B cell (primary cell): ENCODE data around the gene PCDHA9. TPM values are rescaled to one million over a fixed set of nuclear protein-coding genes. Genes with fewer than 3 reads are reported as not detected.
"Not testable (repeated sequence)": the region's sequence is repeated elsewhere in the genome, so short reads cannot be mapped to it uniquely, and the experiment has no call there.

ENCODE experiments used
- ATAC-seq: fragments of 200-7000 bp; cut with Tn5 transposase; one replicate; pipeline ENCODE4 v1.10.0; 2021; ENCODE audit warnings: low read depth, mild to moderate bottlenecking, moderate number of reproducible peaks, moderate library complexity
- CTCF ChIA-PET: fragments of 350-600 bp; sonication (Branson Sonifier 250); formaldehyde crosslinking; loops from one replicate; lab custom pipeline; 2021; ENCODE audit warnings: antibody characterized with exemption, inconsistent platforms; lab: Charles Lee
- POLR2A ChIA-PET: fragments of 350-600 bp; sonication (Branson Sonifier 250); formaldehyde crosslinking; loops from one replicate; lab custom pipeline; 2021; ENCODE audit warnings: antibody characterized with exemption; lab: Charles Lee
- DNase-seq: peaks from one replicate; pipeline ENCODE4 v3.0.0; 2013
- H2AFZ ChIP-seq: 2 replicates; pipeline ENCODE4 v1.6.1; 2012; ENCODE audit warnings: mild to moderate bottlenecking, low read depth, low read length; ENCODE audit not compliant: insufficient read depth, poor library complexity, severe bottlenecking
- H3K27ac ChIP-seq, 2 donors: 1 replicate in 1 of 2; 2 replicates in 1 of 2; pipeline ENCODE4 v1.5.1; 2012 to 2013; ENCODE audit warnings: low read length in 2 of 2, mild to moderate bottlenecking in 2 of 2, moderate library complexity in 1 of 2
- H3K27me3 ChIP-seq, 4 experiments: fragments of 200-600 bp in 1 of 4; sonication (generic) in 1 of 4; replicated peaks in 1 of 4; 1 replicate in 2 of 4; 2 replicates in 2 of 4; pipeline versions ENCODE4 v1.6.1 to v1.7.0; 2013 to 2016; ENCODE audit warnings: low read length in 3 of 4, mild to moderate bottlenecking in 2 of 4, mixed read lengths in 1 of 4, moderate library complexity in 1 of 4; ENCODE audit not compliant: insufficient read depth in 4 of 4, control insufficient read depth in 3 of 4; ENCODE audit errors: control extremely low read depth in 1 of 4
- H3K36me3 ChIP-seq, 2 experiments: replicated peaks in 1 of 2; 1 replicate in 1 of 2; 2 replicates in 1 of 2; pipeline versions ENCODE4 v1.6.1 to v1.7.1; 2013; ENCODE audit warnings: low read length in 1 of 2; ENCODE audit not compliant: insufficient read depth in 2 of 2, control insufficient read depth in 1 of 2; ENCODE audit errors: control extremely low read depth in 1 of 2, extremely low read depth in 1 of 2
- H3K4me1 ChIP-seq, 2 donors: fragments of 200-600 bp in 1 of 2; sonication (generic) in 1 of 2; 1 replicate in 1 of 2; 2 replicates in 1 of 2; pipeline versions ENCODE4 v1.5.1 to v1.6.1; 2013 to 2017; ENCODE audit warnings: low read length in 2 of 2; ENCODE audit not compliant: control insufficient read depth in 2 of 2, insufficient read depth in 2 of 2
- H3K4me2 ChIP-seq: replicated peaks from 2 replicates; pipeline ENCODE3; 2012; ENCODE audit warnings: mild to moderate bottlenecking, low read depth, low read length; ENCODE audit not compliant: poor library complexity, severe bottlenecking
- H3K4me3 ChIP-seq, 5 experiments: fragments of 200-600 bp in 1 of 5; sonication (generic) in 1 of 5; 1 replicate in 3 of 5; 2 replicates in 2 of 5; pipeline versions ENCODE4 v1.5.1 to v1.7.0; 2011 to 2016; ENCODE audit warnings: low read length in 4 of 5, mild to moderate bottlenecking in 4 of 5, low read depth in 2 of 5, control low read depth in 1 of 5, moderate library complexity in 1 of 5; ENCODE audit not compliant: insufficient read depth in 1 of 5; ENCODE audit errors: control extremely low read depth in 1 of 5, extremely low read depth in 1 of 5
- H3K79me2 ChIP-seq: fragments of 200-600 bp; sonication (generic); one replicate; pipeline ENCODE4 v1.6.0; 2016; ENCODE audit warnings: low read length; ENCODE audit not compliant: control insufficient read depth, insufficient read depth
- H3K9ac ChIP-seq: fragments of 200-600 bp; sonication (generic); 2 replicates; pipeline ENCODE4 v1.6.1; 2017; ENCODE audit warnings: mild to moderate bottlenecking, low read length, moderate library complexity
- H3K9me3 ChIP-seq, 3 donors: one replicate each; pipeline versions ENCODE4 v1.6.1 to v1.7.1; 2013; ENCODE audit warnings: low read length in 2 of 3; ENCODE audit not compliant: control insufficient read depth in 2 of 3, insufficient read depth in 1 of 3; ENCODE audit errors: control extremely low read depth in 1 of 3
- H4K20me1 ChIP-seq: 2 replicates; pipeline ENCODE4 v1.6.0; 2012; ENCODE audit warnings: mild to moderate bottlenecking, low read length; ENCODE audit not compliant: insufficient read depth, control insufficient read depth, poor library complexity, severe bottlenecking
- H3K27ac Mint-ChIP-seq: one replicate; pipeline ENCODE4 v1.8.0; 2021; ENCODE audit warnings: mixed read lengths
- H3K27me3 Mint-ChIP-seq: one replicate; pipeline ENCODE4 v1.8.0; 2021; ENCODE audit warnings: mixed read lengths
- H3K4me1 Mint-ChIP-seq: one replicate; pipeline ENCODE4 v1.8.0; 2021; ENCODE audit warnings: mixed read lengths
- H3K4me3 Mint-ChIP-seq: one replicate; pipeline ENCODE4 v1.8.0; 2021; ENCODE audit warnings: mixed read lengths
- H3K9me3 Mint-ChIP-seq: one replicate; pipeline ENCODE4 v1.8.0; 2022; ENCODE audit warnings: mixed read lengths; ENCODE audit not compliant: insufficient read depth
- EZH2 ChIP-seq: IDR thresholded peaks from 2 replicates; pipeline ENCODE4 v1.6.1; 2012; ENCODE audit warnings: borderline replicate concordance, low read depth, mild to moderate bottlenecking, moderate library complexity, low read length; ENCODE audit not compliant: insufficient read depth, poor library complexity, severe bottlenecking
- WGBS: methylation state at CpG from one replicate; pipeline ENCODE4 v1.1.5; 2013; ENCODE audit warnings: missing lambda C conversion rate; ENCODE audit not compliant: insufficient coverage; 5-methylcytosine and 5-hydroxymethylcytosine counted together
- intact Hi-C: fragments of 100-400 bp; cut with micrococcal nuclease; formaldehyde crosslinking; loops from one replicate; pipeline ENCODE4 v1.10.0; 2022
- polyA plus RNA-seq: library from polyadenylated mRNA; depleted of rRNA; stranded (reverse); fragments of >200 nt; gene quantifications from 2 replicates; pipeline ENCODE4 v1.2.3, GENCODE V29; 2012
- total RNA-seq, 2 donors: library from RNA; stranded (reverse); fragments of 120-200 nt in 1 of 2; gene quantifications; 1 replicate in 1 of 2; 2 replicates in 1 of 2; pipeline versions ENCODE4 v1.2.3 to v1.2.4, GENCODE V29; 2013 to 2022
- TF ChIP-seq, protein P1 (sequence below): fragments of 200-600 bp; IDR thresholded peaks from one replicate; pipeline ENCODE4 v1.8.0; 2022; ENCODE audit warnings: antibody characterized with exemption, mild to moderate bottlenecking

The PCDHA9 gene
- total and polyA plus RNA-seq, 2 donors (not counting 1 experiment from before 2014, with no cell fraction given) = not detected

DNA sequence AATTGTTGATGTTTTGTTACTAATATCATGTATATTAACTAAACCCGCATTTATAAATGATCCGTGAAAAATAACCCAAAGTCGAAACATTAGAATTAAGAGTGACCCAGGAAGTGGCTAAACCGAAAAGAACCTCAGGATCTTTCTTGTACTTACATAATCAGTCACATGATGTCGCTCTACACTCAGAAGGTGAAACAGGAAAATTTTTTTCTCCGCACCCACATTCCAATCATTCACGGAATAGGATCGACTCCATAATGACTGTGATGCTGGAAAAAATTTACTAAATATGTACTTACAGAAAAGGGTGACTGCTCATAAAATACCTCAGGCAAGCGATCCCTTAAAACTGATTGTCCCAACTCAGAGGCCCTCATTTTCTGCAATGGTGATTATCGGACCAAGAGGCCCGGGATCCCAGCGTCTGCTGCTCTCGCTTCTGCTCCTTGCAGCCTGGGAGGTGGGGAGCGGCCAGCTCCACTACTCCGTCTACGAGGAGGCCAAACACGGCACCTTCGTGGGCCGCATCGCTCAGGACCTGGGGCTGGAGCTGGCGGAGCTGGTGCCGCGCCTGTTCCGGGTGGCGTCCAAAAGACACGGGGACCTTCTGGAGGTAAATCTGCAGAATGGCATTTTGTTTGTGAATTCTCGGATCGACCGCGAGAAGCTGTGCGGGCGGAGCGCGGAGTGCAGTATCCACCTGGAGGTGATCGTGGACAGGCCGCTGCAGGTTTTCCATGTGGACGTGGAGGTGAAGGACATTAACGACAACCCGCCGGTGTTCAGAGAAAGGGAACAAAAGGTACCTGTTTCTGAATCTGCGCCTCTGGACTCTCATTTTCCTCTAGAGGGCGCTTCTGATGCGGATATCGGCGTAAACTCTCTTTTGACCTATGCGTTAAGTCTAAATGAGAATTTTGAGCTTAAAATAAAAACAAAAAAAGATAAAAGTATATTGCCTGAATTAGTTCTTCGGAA lies 27.2 kb downstream of the PCDHA9 start, which contains the start of gene PCDHA12:
Gene PCDHA12 (plus strand): TSS at position 224 of the 981 bp plus-strand sequence. CDS start 165 bp downstream, at position 389.
- no peaks in the 10 kb centered on the region for H4K20me1 ChIP-seq
- H3K79me2 ChIP-seq = no peaks in the 10 kb centered on the region
- H3K36me3 ChIP-seq = no peaks in the 10 kb centered on the region
- DNase-seq (no peak), ATAC-seq (no peak)
- H3K4me1 Mint-ChIP-seq = no peaks in the 10 kb centered on the region
- 31% methylated on average over 35 of the region's 47 CpGs for WGBS
- intact Hi-C loops = no loop called here
- peaks cover 0 to 16% (median 12%) of the 10 kb centered on the region in 4 experiments for H3K27me3 ChIP-seq
- no peak within 1 kb of the TSS for H3K27ac ChIP-seq
- H3K9ac ChIP-seq = no peak within 1 kb of the TSS
- no peak for TF ChIP-seq EZH2
- TF ChIP-seq, protein P1, sequence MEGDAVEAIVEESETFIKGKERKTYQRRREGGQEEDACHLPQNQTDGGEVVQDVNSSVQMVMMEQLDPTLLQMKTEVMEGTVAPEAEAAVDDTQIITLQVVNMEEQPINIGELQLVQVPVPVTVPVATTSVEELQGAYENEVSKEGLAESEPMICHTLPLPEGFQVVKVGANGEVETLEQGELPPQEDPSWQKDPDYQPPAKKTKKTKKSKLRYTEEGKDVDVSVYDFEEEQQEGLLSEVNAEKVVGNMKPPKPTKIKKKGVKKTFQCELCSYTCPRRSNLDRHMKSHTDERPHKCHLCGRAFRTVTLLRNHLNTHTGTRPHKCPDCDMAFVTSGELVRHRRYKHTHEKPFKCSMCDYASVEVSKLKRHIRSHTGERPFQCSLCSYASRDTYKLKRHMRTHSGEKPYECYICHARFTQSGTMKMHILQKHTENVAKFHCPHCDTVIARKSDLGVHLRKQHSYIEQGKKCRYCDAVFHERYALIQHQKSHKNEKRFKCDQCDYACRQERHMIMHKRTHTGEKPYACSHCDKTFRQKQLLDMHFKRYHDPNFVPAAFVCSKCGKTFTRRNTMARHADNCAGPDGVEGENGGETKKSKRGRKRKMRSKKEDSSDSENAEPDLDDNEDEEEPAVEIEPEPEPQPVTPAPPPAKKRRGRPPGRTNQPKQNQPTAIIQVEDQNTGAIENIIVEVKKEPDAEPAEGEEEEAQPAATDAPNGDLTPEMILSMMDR = no peak
- peaks cover 20% of the 10 kb centered on the region for H3K27me3 Mint-ChIP-seq
- peaks cover 2% of the 10 kb centered on the region for H3K9me3 Mint-ChIP-seq
- ChIA-PET CTCF (no interaction called here), POLR2A (no interaction called here)
- H3K4me3 Mint-ChIP-seq = no peak within 1 kb of the TSS
- H2AFZ ChIP-seq = no peak within 1 kb of the TSS
- H3K4me3 ChIP-seq = no peak within 1 kb of the TSS
- peaks cover 0 to 32% (median 8%) of the 10 kb centered on the region in 3 donors for H3K9me3 ChIP-seq
- H3K4me1 ChIP-seq = no peaks in the 10 kb centered on the region
- H3K4me2 ChIP-seq = no peak within 1 kb of the TSS
- no peak within 1 kb of the TSS for H3K27ac Mint-ChIP-seq

DNA sequence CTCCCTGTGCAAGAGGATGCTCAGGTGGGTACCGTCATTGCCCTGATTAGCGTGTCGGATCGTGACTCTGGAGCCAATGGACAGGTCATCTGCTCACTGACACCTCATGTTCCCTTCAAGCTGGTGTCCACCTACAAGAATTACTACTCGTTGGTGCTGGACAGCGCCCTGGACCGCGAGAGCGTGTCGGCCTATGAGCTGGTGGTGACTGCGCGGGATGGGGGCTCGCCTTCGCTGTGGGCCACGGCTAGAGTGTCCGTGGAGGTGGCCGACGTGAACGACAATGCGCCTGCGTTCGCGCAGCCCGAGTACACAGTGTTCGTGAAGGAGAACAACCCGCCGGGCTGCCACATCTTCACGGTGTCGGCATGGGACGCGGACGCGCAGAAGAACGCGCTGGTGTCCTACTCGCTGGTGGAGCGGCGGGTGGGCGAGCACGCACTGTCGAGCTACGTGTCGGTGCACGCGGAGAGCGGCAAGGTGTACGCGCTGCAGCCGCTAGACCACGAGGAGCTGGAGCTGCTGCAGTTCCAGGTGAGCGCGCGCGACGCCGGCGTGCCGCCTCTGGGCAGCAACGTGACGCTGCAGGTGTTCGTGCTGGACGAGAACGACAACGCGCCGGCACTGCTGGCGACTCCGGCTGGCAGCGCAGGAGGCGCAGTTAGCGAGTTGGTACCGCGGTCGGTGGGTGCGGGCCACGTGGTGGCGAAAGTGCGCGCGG lies 28.5 kb downstream of the PCDHA9 start:
- intact Hi-C loops, CTCF ChIA-PET, H3K4me3 ChIP-seq, POLR2A ChIA-PET, H3K4me2 ChIP-seq, DNase-seq, H4K20me1 ChIP-seq, H3K4me1 ChIP-seq, H3K36me3 ChIP-seq, H3K79me2 ChIP-seq, H3K4me3 Mint-ChIP-seq, ATAC-seq, H3K27ac Mint-ChIP-seq, H3K9me3 Mint-ChIP-seq, H2AFZ ChIP-seq, H3K4me1 Mint-ChIP-seq, H3K27ac ChIP-seq, H3K9ac ChIP-seq: not testable (repeated sequence)
- Histone ChIP-seq H3K27me3 (peaks cover 0 to 16% (median 12%) of the 10 kb centered on the region in 4 experiments), H3K9me3 (peaks cover 3 to 22% (median 8%) of the 10 kb centered on the region in 3 donors)
- peaks cover 31% of the 10 kb centered on the region for H3K27me3 Mint-ChIP-seq
- 55% methylated on average over 80 of the region's 80 CpGs for WGBS
